Calu3 (cell line): ENCODE data around the gene CCR7. TPM values are rescaled to one million over a fixed set of nuclear protein-coding genes. Genes with fewer than 3 reads are reported as not detected.

Source experiments
- BruUV-seq: library from RNA; stranded (reverse); fragments of 400-500 nt; replicated peaks from 2 replicates; lab custom pipeline; 2021; lab: Mats Ljungman, UMichigan
- CTCF ChIA-PET: fragments of 300-600 bp; sonication (Branson Sonifier 250); formaldehyde crosslinking; loops from one replicate; lab custom pipeline; 2022; ENCODE audit warnings: antibody characterized with exemption; lab: Charles Lee
- DNase-seq: peaks from one replicate; pipeline ENCODE4 v3.0.0; 2022
- H3K27ac Mint-ChIP-seq: one replicate; pipeline ENCODE4 v1.8.0; 2022; ENCODE audit warnings: mixed read lengths; ENCODE audit not compliant: unreplicated experiment
- H3K27me3 Mint-ChIP-seq: one replicate; pipeline ENCODE4 v1.8.0; 2022; ENCODE audit warnings: mixed read lengths; ENCODE audit not compliant: unreplicated experiment
- H3K36me3 Mint-ChIP-seq: one replicate; pipeline ENCODE4 v1.8.0; 2022; ENCODE audit warnings: mild to moderate bottlenecking, moderate library complexity, mixed read lengths; ENCODE audit not compliant: insufficient read depth, unreplicated experiment
- H3K4me1 Mint-ChIP-seq: one replicate; pipeline ENCODE4 v1.8.0; 2022; ENCODE audit warnings: mild to moderate bottlenecking, low read depth, mixed read lengths; ENCODE audit not compliant: unreplicated experiment
- H3K4me3 Mint-ChIP-seq: one replicate; pipeline ENCODE4 v1.8.0; 2022; ENCODE audit warnings: mild to moderate bottlenecking, low read depth, moderate library complexity, mixed read lengths; ENCODE audit not compliant: unreplicated experiment
- H3K9me3 Mint-ChIP-seq: one replicate; pipeline ENCODE4 v1.8.0; 2022; ENCODE audit warnings: low read depth, mixed read lengths; ENCODE audit not compliant: unreplicated experiment
- CTCF ChIP-seq: fragments of 200-600 bp; IDR thresholded peaks from one replicate; pipeline ENCODE4 v1.8.0; 2022; ENCODE audit warnings: antibody characterized with exemption; ENCODE audit not compliant: unreplicated experiment
- intact Hi-C: fragments of 100-400 bp; cut with micrococcal nuclease; formaldehyde crosslinking; loops from one replicate; pipeline ENCODE4 v1.10.0; 2022; ENCODE audit not compliant: unreplicated experiment
- total RNA-seq: library from RNA; stranded (reverse); gene quantifications from 2 replicates; pipeline ENCODE4 v1.2.3, GENCODE V29; 2022

CCR7 gene
- total RNA-seq, 1 experiment from 2014 or later, result not detected

- intact Hi-C loops, result no loop called here
- no peak for TF ChIP-seq CTCF
- CTCF ChIA-PET, result interaction anchor here (1.1 to 2.9 kb wide), 6 partner anchors 17 to 104 kb away, joined by 3 to 16 read pairs (median 8); no protein-coding TSS in a partner anchor
- no TSS peak for BruUV-seq
- Mint-ChIP-seq H3K9me3 (peaks cover 13% of the 10 kb centered on the region), H3K4me1 (peaks cover 8% of the 10 kb centered on the region), H3K27ac (no peak overlapping the region), H3K4me3 (no peak overlapping the region), H3K36me3 (no peaks in the 10 kb centered on the region), H3K27me3 (peaks cover 93% of the 10 kb centered on the region)
- DNase-seq, result no peak
Measured at GRCh38 chr17:40580140-40580539, 14.9 kb upstream of the CCR7 start.

- intact Hi-C loops, result no loop called here
- H3K27me3 Mint-ChIP-seq, result peaks cover 92% of the 10 kb centered on the region
- H3K9me3 Mint-ChIP-seq, result peaks cover 11% of the 10 kb centered on the region
- H3K4me1 Mint-ChIP-seq, result peaks cover 8% of the 10 kb centered on the region
- DNase-seq, result no peak
- no peaks in the 10 kb centered on the region for H3K36me3 Mint-ChIP-seq
- no TSS peak for BruUV-seq
- CTCF ChIA-PET, result interaction anchor here (0.7 to 1.0 kb wide), 2 partner anchors 18 to 45 kb away, joined by 3 read pairs; no protein-coding TSS in a partner anchor
- TF ChIP-seq CTCF, result no peak
- H3K4me3 Mint-ChIP-seq, result no peak overlapping the region
- no peak overlapping the region for H3K27ac Mint-ChIP-seq
Measured at GRCh38 chr17:40579471-40579870, 14.2 kb upstream of the CCR7 start.

- intact Hi-C loops, result no loop called here
- H3K36me3 Mint-ChIP-seq, result no peaks in the 10 kb centered on the region
- peaks cover 82% of the 10 kb centered on the region for H3K27me3 Mint-ChIP-seq
- no peak for TF ChIP-seq CTCF
- peaks cover 18% of the 10 kb centered on the region for H3K9me3 Mint-ChIP-seq
- no peak for DNase-seq
- H3K4me3 Mint-ChIP-seq, result no peak overlapping the region
- H3K4me1 Mint-ChIP-seq, result peaks cover 8% of the 10 kb centered on the region
- H3K27ac Mint-ChIP-seq, result no peak overlapping the region
- CTCF ChIA-PET, result interaction anchor here (0.6 to 3.3 kb wide), 28 partner anchors 8 to 964 kb away, joined by 3 to 29 read pairs (median 4); no protein-coding TSS in a partner anchor
- BruUV-seq, result no TSS peak
Measured at GRCh38 chr17:40577611-40578065, 12.4 kb upstream of the CCR7 start.

- Mint-ChIP-seq H3K4me3 (no peak overlapping the region), H3K4me1 (no peaks in the 10 kb centered on the region), H3K27ac (no peak overlapping the region), H3K9me3 (peaks cover 29% of the 10 kb centered on the region), H3K36me3 (no peaks in the 10 kb centered on the region), H3K27me3 (peaks cover 82% of the 10 kb centered on the region)
- BruUV-seq, result no TSS peak
- no peak for DNase-seq
- no peak for TF ChIP-seq CTCF
- CTCF ChIA-PET, result interaction anchor here (0.6 to 3.3 kb wide), 16 partner anchors 11 to 135 kb away, joined by 3 to 29 read pairs (median 3); no protein-coding TSS in a partner anchor
- intact Hi-C loops, result no loop called here
Measured at GRCh38 chr17:40576113-40576740, 11.0 kb upstream of the CCR7 start.
